ENCODE data around the gene IQGAP1. TPM values are rescaled to one million over a fixed set of nuclear protein-coding genes. Genes with fewer than 3 reads are reported as not detected.
"Not testable (repeated sequence)": the region's sequence is repeated elsewhere in the genome, so short reads cannot be mapped to it uniquely, and the experiment has no call there.

Gene IQGAP1
- total RNA-seq = 100 to 1,000 TPM; 229 to 240 TPM

GRCh38 chr15:90387534-90388461 lies at the start of gene IQGAP1:
Gene IQGAP1 (plus strand): TSS chr15:90388242. CDS start chr15:90388342, 100 bp downstream.
- POLR2A ChIA-PET = interaction anchor here (0.7 to 5.6 kb wide), 33 partner anchors 12 to 568 kb away, joined by 3 to 94 read pairs (median 5); partner anchors contain the start of genes CIB1, GDPGP1, HDDC3 and IDH2
- peak; percentile 97 for DNase-seq
- Mint-ChIP-seq H3K27ac (peak within 1 kb of the TSS; percentile 92), H3K4me3 (peak within 1 kb of the TSS; percentile 92), H3K36me3 (ENCODE audit: low read depth) (peaks cover 41% of the 10 kb centered on the region), H3K9me3 (no peaks in the 10 kb centered on the region), H3K27me3 (no peaks in the 10 kb centered on the region), H3K4me1 (peaks cover 48% of the 10 kb centered on the region)
- CTCF ChIA-PET = interaction anchor here (0.6 to 3.4 kb wide), 13 partner anchors 9 to 543 kb away, joined by 3 to 47 read pairs (median 4); partner anchors contain the start of gene MAN2A2

DNA sequence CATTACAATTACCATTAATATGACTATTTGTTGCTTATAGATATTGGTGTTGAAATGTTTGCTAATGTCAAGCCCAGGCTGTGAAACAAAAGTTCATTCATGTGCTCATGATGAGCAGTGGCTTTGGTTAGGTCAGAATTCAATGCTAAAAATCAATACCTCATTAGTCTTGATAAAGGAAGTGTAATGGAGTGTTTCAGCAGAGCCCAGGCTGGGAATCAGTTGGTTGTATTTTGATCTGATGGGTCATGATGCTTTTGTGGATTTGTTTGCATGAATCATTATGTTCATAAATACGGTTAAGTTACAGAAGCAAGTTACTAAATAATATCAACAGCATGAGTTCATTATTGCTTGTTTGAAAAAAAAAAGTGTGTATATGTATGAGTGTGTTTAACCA lies 49.5 kb upstream of the IQGAP1 start:
- Mint-ChIP-seq H3K4me3 (no peak overlapping the region), H3K27me3 (no peaks in the 10 kb centered on the region), H3K36me3 (ENCODE audit: low read depth) (no peaks in the 10 kb centered on the region), H3K4me1 (peaks cover 14% of the 10 kb centered on the region), H3K27ac (no peak overlapping the region), H3K9me3 (no peaks in the 10 kb centered on the region)
- CTCF ChIA-PET = interaction anchor here (0.6 kb wide), 1 partner anchor 112 kb away, joined by 3 read pairs; no protein-coding TSS in a partner anchor
- DNase-seq = no peak
- POLR2A ChIA-PET = no interaction called here

GRCh38 chr15:90340345-90340744 lies 47.7 kb upstream of the IQGAP1 start:
- H3K4me3 Mint-ChIP-seq = no peak overlapping the region
- POLR2A ChIA-PET = interaction anchor here (1.1 kb wide), 1 partner anchor 111 kb away, joined by 3 read pairs; no protein-coding TSS in a partner anchor
- no peaks in the 10 kb centered on the region for H3K36me3 Mint-ChIP-seq (ENCODE audit: low read depth)
- no peaks in the 10 kb centered on the region for H3K27me3 Mint-ChIP-seq
- H3K4me1 Mint-ChIP-seq = peaks cover 14% of the 10 kb centered on the region
- no peak overlapping the region for H3K27ac Mint-ChIP-seq
- H3K9me3 Mint-ChIP-seq = no peaks in the 10 kb centered on the region
- DNase-seq = no peak
- CTCF ChIA-PET = interaction anchor here (1.2 kb wide), 1 partner anchor 12 kb away, joined by 3 read pairs; the partner anchor contains the start of gene ZNF774

GRCh38 chr15:90343302-90343790 lies 44.7 kb upstream of the IQGAP1 start:
- Mint-ChIP-seq H3K9me3 (no peaks in the 10 kb centered on the region), H3K36me3 (ENCODE audit: low read depth) (no peaks in the 10 kb centered on the region), H3K27ac (no peak overlapping the region), H3K4me3 (no peak overlapping the region), H3K4me1 (peaks cover 6% of the 10 kb centered on the region), H3K27me3 (peaks cover 4% of the 10 kb centered on the region)
- ChIA-PET CTCF (interaction anchor here (0.7 to 1.2 kb wide), 2 partner anchors 23 to 97 kb away, joined by 3 read pairs; no protein-coding TSS in a partner anchor), POLR2A (interaction anchor here (1.3 kb wide), 1 partner anchor 9 kb away, joined by 3 read pairs; the partner anchor contains the start of gene ZNF774)
- no peak for DNase-seq

- peaks cover 6% of the 10 kb centered on the region for H3K4me1 Mint-ChIP-seq
- H3K4me3 Mint-ChIP-seq = no peak overlapping the region
- ChIA-PET CTCF (interaction anchor here (1.3 kb wide), 1 partner anchor 43 kb away, joined by 4 read pairs; no protein-coding TSS in a partner anchor), POLR2A (interaction anchor here (1.1 kb wide), 1 partner anchor 44 kb away, joined by 3 read pairs; the partner anchor contains the start of gene IQGAP1)
- H3K27ac Mint-ChIP-seq = no peak overlapping the region
- peaks cover 9% of the 10 kb centered on the region for H3K27me3 Mint-ChIP-seq
- no peak for DNase-seq
- H3K36me3 Mint-ChIP-seq (ENCODE audit: low read depth) = no peaks in the 10 kb centered on the region
- no peaks in the 10 kb centered on the region for H3K9me3 Mint-ChIP-seq
Observed at GRCh38 chr15:90344662-90345061, 43.4 kb upstream of the IQGAP1 start.

GRCh38 chr15:90345857-90346256 lies 42.2 kb upstream of the IQGAP1 start:
- H3K36me3 Mint-ChIP-seq (ENCODE audit: low read depth) = no peaks in the 10 kb centered on the region
- DNase-seq = no peak
- CTCF ChIA-PET = no interaction called here
- H3K27ac Mint-ChIP-seq = no peak overlapping the region
- no peaks in the 10 kb centered on the region for H3K9me3 Mint-ChIP-seq
- H3K4me1 Mint-ChIP-seq = peaks cover 12% of the 10 kb centered on the region
- no peak overlapping the region for H3K4me3 Mint-ChIP-seq
- POLR2A ChIA-PET = no interaction called here
- peaks cover 15% of the 10 kb centered on the region for H3K27me3 Mint-ChIP-seq

DNA sequence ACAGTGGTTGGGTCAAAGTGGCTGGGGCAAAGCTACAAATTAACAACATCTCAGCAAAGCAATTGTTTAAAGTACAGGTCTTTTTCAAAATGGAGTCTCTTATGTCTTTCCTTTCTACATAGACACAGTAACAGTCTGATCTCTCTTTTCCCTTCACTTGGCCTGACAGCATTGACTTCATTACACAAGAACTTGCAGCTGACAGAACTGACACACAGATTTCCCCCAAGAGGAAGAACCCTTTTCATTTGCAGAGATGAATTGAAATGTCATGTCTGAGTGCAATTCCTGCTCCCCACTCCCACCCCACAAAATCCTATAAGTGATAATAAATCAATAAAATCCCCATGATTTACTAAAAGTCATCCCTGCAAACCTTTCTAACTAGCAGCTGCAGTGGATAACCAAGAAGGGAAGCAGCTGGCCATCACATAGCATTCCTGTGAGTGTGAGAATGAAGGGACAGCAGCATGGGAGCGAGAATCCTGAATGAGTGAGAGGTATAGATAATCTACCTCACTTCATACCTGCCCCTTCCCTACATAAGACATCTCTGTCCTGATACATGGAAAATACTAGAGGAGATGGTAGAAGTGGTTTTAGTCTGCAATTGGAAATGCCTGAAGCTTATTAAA lies 40.5 kb upstream of the IQGAP1 start:
- H3K27ac Mint-ChIP-seq; H3K9me3 Mint-ChIP-seq; H3K36me3 Mint-ChIP-seq (ENCODE audit: low read depth); POLR2A ChIA-PET; H3K4me3 Mint-ChIP-seq; DNase-seq: not testable (repeated sequence)
- peaks cover 18% of the 10 kb centered on the region for H3K4me1 Mint-ChIP-seq
- CTCF ChIA-PET = interaction anchor here (1.0 kb wide), 1 partner anchor 27 kb away, joined by 4 read pairs; no protein-coding TSS in a partner anchor
- H3K27me3 Mint-ChIP-seq = peaks cover 15% of the 10 kb centered on the region

GRCh38 chr15:90348456-90348855 lies 39.6 kb upstream of the IQGAP1 start:
- CTCF ChIA-PET = no interaction called here
- H3K4me1 Mint-ChIP-seq = peaks cover 19% of the 10 kb centered on the region
- peaks cover 15% of the 10 kb centered on the region for H3K27me3 Mint-ChIP-seq
- H3K9me3 Mint-ChIP-seq = no peaks in the 10 kb centered on the region
- H3K4me3 Mint-ChIP-seq = no peak overlapping the region
- POLR2A ChIA-PET = no interaction called here
- H3K36me3 Mint-ChIP-seq (ENCODE audit: low read depth) = no peaks in the 10 kb centered on the region
- DNase-seq = no peak
- H3K27ac Mint-ChIP-seq = no peak overlapping the region

GRCh38 chr15:90349072-90349471 lies 39.0 kb upstream of the IQGAP1 start:
- no peak for DNase-seq
- H3K4me3 Mint-ChIP-seq = no peak overlapping the region
- H3K27me3 Mint-ChIP-seq = peaks cover 15% of the 10 kb centered on the region
- ChIA-PET CTCF (no interaction called here), POLR2A (no interaction called here)
- no peaks in the 10 kb centered on the region for H3K36me3 Mint-ChIP-seq (ENCODE audit: low read depth)
- no peaks in the 10 kb centered on the region for H3K9me3 Mint-ChIP-seq
- no peak overlapping the region for H3K27ac Mint-ChIP-seq
- peaks cover 20% of the 10 kb centered on the region for H3K4me1 Mint-ChIP-seq

- Mint-ChIP-seq H3K36me3 (ENCODE audit: low read depth) (no peaks in the 10 kb centered on the region), H3K27ac (no peak overlapping the region), H3K4me3 (no peak overlapping the region), H3K9me3 (no peaks in the 10 kb centered on the region), H3K4me1 (peaks cover 20% of the 10 kb centered on the region), H3K27me3 (peaks cover 15% of the 10 kb centered on the region)
- ChIA-PET POLR2A (no interaction called here), CTCF (no interaction called here)
- no peak for DNase-seq
Observed at GRCh38 chr15:90349821-90350220, 38.2 kb upstream of the IQGAP1 start.

GRCh38 chr15:90351479-90352106 lies 36.4 kb upstream of the IQGAP1 start:
- peaks cover 20% of the 10 kb centered on the region for H3K4me1 Mint-ChIP-seq
- POLR2A ChIA-PET = interaction anchor here (0.6 to 1.6 kb wide), 8 partner anchors 9 to 358 kb away, joined by 3 to 5 read pairs (median 4); partner anchors contain the start of gene IQGAP1
- no peak for DNase-seq
- peak overlapping the region; percentile 81 for H3K4me3 Mint-ChIP-seq
- H3K36me3 Mint-ChIP-seq (ENCODE audit: low read depth) = no peaks in the 10 kb centered on the region
- CTCF ChIA-PET = interaction anchor here (1.2 to 1.8 kb wide), 6 partner anchors 9 to 58 kb away, joined by 3 to 8 read pairs (median 4); no protein-coding TSS in a partner anchor
- no peaks in the 10 kb centered on the region for H3K9me3 Mint-ChIP-seq
- peaks cover 15% of the 10 kb centered on the region for H3K27me3 Mint-ChIP-seq
- H3K27ac Mint-ChIP-seq = no peak overlapping the region
